AG09319 (cell line): Measurements from ENCODE around the gene TNFRSF4.

Experiments used
- DNase-seq: peaks from one replicate; pipeline ENCODE4 v3.0.0-alpha.2; 2010; ENCODE audit warnings: low read depth; ENCODE audit errors: extremely low read depth
- CTCF ChIP-seq: IDR thresholded peaks from 2 replicates; pipeline ENCODE4 v1.5.1; 2011; ENCODE audit warnings: low read depth, mild to moderate bottlenecking, inconsistent platforms, low read length, moderate library complexity

TNFRSF4 gene

GRCh38 chr1:1181938-1182410 lies 32.0 kb downstream of the TNFRSF4 start:
- DNase-seq: no peak
- no peak for TF ChIP-seq CTCF

- no peak for DNase-seq
- TF ChIP-seq CTCF: no peak
Observed at GRCh38 chr1:1181129-1181937, 32.6 kb downstream of the TNFRSF4 start.

GRCh38 chr1:1179983-1180861 lies 33.7 kb downstream of the TNFRSF4 start:
- DNase-seq: no peak
- no peak for TF ChIP-seq CTCF

GRCh38 chr1:1179346-1179982 lies 34.5 kb downstream of the TNFRSF4 start:
- no peak for TF ChIP-seq CTCF
- no peak for DNase-seq

GRCh38 chr1:1178794-1179331 lies 35.1 kb downstream of the TNFRSF4 start:
- DNase-seq: no peak
- TF ChIP-seq CTCF: no peak

GRCh38 chr1:1177452-1178206 lies 36.3 kb downstream of the TNFRSF4 start:
- no peak for TF ChIP-seq CTCF
- no peak for DNase-seq
